GM23338 (cell line): ENCODE results near the gene FATE1.

Experiments used
- CREB1 ChIP-seq: fragments of 250-450 bp; sonication (Bioruptor Pico); IDR thresholded peaks from 2 replicates; pipeline ENCODE4 v1.5.0; 2020; ENCODE audit warnings: low read depth, mild to moderate bottlenecking, moderate library complexity
- EZH2 ChIP-seq: fragments of 200-600 bp; sonication (generic); IDR thresholded peaks from one replicate; pipeline ENCODE4 v1.8.0; 2017; ENCODE audit warnings: antibody characterized with exemption, mild to moderate bottlenecking, low read depth; ENCODE audit not compliant: unreplicated experiment
- EZH2phosphoT487 ChIP-seq: fragments of 200-600 bp; sonication (generic); IDR thresholded peaks from one replicate; pipeline ENCODE4 v1.8.1; 2018; ENCODE audit warnings: antibody characterized with exemption; ENCODE audit not compliant: unreplicated experiment
- JUNB ChIP-seq: IDR thresholded peaks from one replicate; pipeline ENCODE4 v1.6.1; 2016; ENCODE audit warnings: antibody characterized with exemption; ENCODE audit not compliant: unreplicated experiment
- NANOG ChIP-seq: IDR thresholded peaks from 2 replicates; pipeline ENCODE4 v1.6.1; 2016; ENCODE audit warnings: antibody characterized with exemption, borderline replicate concordance
- POLR2AphosphoS5 ChIP-seq: IDR thresholded peaks from 2 replicates; pipeline ENCODE4 v1.6.1; 2016; ENCODE audit warnings: antibody characterized with exemption, low read depth
- STAT1 ChIP-seq: IDR thresholded peaks from one replicate; pipeline ENCODE4 v1.6.1; 2016; ENCODE audit warnings: antibody characterized with exemption; ENCODE audit not compliant: unreplicated experiment
- ZNF114 ChIP-seq: fragments of 250-450 bp; sonication (Bioruptor Pico); IDR thresholded peaks from 2 replicates; pipeline ENCODE4 v1.5.0; 2020; ENCODE audit warnings: mild to moderate bottlenecking, moderate library complexity
- ZNF331 ChIP-seq: fragments of 250-450 bp; sonication (Bioruptor Pico); IDR thresholded peaks from 2 replicates; pipeline ENCODE4 v1.5.0; 2020; ENCODE audit warnings: low read depth, mild to moderate bottlenecking, moderate library complexity
- TF ChIP-seq, protein P1 (sequence below), 2 experiments: fragments of 200-600 bp in 1 of 2; sonication (generic) in 1 of 2; conservative IDR thresholded peaks; 2 replicates each; pipeline versions ENCODE4 v1.5.1 to v1.6.1; 2016 to 2017; ENCODE audit warnings: antibody characterized with exemption in 2 of 2, low read depth in 2 of 2, mild to moderate bottlenecking in 2 of 2, moderate library complexity in 1 of 2
- TF ChIP-seq, protein P2 (sequence below): IDR thresholded peaks from one replicate; pipeline ENCODE4 v1.6.1; 2018; ENCODE audit warnings: antibody characterized with exemption; ENCODE audit not compliant: unreplicated experiment
- TF ChIP-seq, protein P3 (sequence below): IDR thresholded peaks from 2 replicates; pipeline ENCODE4 v1.6.1; 2016; ENCODE audit warnings: antibody characterized with exemption

GRCh38 chrX:151763711-151764110, 47.9 kb downstream of the FATE1 start:
- TF ChIP-seq POLR2AphosphoS5 (no peak), CREB1 (CRISPR knock-in tag) (no peak), EZH2 (no peak), EZH2phosphoT487 (no peak), JUNB (no peak), ZNF331 (CRISPR knock-in tag) (no peak), STAT1 (no peak), ZNF114 (CRISPR knock-in tag) (no peak), NANOG (no peak)
- TF ChIP-seq, protein P1, sequence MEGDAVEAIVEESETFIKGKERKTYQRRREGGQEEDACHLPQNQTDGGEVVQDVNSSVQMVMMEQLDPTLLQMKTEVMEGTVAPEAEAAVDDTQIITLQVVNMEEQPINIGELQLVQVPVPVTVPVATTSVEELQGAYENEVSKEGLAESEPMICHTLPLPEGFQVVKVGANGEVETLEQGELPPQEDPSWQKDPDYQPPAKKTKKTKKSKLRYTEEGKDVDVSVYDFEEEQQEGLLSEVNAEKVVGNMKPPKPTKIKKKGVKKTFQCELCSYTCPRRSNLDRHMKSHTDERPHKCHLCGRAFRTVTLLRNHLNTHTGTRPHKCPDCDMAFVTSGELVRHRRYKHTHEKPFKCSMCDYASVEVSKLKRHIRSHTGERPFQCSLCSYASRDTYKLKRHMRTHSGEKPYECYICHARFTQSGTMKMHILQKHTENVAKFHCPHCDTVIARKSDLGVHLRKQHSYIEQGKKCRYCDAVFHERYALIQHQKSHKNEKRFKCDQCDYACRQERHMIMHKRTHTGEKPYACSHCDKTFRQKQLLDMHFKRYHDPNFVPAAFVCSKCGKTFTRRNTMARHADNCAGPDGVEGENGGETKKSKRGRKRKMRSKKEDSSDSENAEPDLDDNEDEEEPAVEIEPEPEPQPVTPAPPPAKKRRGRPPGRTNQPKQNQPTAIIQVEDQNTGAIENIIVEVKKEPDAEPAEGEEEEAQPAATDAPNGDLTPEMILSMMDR (conservative IDR thresholded peaks at IDR 0.05; ENCODE audit: low read depth in 2 of 2), result no peak
- TF ChIP-seq, protein P2, sequence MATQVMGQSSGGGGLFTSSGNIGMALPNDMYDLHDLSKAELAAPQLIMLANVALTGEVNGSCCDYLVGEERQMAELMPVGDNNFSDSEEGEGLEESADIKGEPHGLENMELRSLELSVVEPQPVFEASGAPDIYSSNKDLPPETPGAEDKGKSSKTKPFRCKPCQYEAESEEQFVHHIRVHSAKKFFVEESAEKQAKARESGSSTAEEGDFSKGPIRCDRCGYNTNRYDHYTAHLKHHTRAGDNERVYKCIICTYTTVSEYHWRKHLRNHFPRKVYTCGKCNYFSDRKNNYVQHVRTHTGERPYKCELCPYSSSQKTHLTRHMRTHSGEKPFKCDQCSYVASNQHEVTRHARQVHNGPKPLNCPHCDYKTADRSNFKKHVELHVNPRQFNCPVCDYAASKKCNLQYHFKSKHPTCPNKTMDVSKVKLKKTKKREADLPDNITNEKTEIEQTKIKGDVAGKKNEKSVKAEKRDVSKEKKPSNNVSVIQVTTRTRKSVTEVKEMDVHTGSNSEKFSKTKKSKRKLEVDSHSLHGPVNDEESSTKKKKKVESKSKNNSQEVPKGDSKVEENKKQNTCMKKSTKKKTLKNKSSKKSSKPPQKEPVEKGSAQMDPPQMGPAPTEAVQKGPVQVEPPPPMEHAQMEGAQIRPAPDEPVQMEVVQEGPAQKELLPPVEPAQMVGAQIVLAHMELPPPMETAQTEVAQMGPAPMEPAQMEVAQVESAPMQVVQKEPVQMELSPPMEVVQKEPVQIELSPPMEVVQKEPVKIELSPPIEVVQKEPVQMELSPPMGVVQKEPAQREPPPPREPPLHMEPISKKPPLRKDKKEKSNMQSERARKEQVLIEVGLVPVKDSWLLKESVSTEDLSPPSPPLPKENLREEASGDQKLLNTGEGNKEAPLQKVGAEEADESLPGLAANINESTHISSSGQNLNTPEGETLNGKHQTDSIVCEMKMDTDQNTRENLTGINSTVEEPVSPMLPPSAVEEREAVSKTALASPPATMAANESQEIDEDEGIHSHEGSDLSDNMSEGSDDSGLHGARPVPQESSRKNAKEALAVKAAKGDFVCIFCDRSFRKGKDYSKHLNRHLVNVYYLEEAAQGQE, result no peak
- TF ChIP-seq, protein P3, sequence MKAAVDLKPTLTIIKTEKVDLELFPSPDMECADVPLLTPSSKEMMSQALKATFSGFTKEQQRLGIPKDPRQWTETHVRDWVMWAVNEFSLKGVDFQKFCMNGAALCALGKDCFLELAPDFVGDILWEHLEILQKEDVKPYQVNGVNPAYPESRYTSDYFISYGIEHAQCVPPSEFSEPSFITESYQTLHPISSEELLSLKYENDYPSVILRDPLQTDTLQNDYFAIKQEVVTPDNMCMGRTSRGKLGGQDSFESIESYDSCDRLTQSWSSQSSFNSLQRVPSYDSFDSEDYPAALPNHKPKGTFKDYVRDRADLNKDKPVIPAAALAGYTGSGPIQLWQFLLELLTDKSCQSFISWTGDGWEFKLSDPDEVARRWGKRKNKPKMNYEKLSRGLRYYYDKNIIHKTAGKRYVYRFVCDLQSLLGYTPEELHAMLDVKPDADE, result no peak
